ENCODE results near the gene C19orf67.
A peak's percentile ranks its signal among the peaks of the same experiment; 100 is the strongest.

Gene C19orf67

DNA sequence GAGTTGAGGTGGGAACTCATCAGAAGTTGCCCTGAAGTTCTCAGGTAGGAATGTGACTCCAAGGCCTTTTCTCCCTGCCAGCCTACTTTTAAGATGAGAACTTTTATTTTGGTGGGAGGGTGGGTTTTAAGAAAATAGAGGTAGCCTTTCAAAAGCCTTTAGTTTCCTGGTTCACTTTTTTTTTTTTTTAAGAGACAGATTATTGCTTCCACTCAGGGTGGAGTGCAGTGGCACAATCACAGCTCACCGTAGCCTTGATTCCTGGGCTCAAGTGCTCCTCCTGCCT, 3.0 kb downstream of the C19orf67 start:
- DNase-seq (ENCODE audit: low read depth, low spot score) = no peak

DNA sequence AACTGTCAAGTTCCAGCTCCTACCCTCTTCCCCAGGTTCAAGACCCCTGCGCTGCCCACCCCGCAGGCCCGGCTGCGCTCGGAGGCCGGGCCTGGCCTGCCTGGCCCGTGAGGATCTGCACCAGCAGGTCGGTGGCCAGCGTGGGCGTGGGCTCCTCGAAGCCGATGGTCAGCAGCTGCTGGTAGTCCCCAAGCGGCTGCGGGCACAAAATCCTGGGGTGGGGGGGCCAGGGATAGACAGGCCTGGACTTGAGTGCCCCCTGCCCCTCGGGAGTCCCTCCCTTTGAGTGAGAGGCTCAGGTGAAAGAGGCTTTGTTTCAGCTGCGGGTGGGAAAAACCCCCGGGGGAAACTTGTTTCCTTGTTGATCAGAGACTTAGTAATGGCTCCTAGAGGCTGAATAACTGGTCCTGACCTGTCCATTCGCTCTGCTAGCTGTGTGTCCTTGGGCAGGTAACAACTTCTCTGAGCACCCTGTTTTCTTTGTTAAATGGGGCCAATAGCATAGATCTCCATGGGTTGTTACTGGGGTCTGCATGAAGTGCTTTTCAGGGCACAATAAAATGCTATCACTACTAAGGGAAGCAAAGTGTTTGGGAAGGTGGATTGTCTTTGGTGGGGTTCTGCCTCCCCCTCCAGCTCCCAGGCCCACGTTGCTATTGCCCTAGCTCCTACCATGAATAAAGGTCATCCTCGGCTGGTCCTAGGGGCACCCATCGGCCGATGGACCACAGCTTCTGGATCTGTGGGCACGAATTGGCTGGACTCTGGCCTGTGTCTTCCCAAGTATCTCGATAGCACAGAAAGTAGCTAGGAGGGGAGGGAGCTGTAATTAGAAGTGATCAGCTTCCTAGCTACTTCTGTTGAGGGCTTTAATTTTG, 3.5 kb downstream of the C19orf67 start:
- DNase-seq (ENCODE audit: low read depth, low spot score) = no peak

DNA sequence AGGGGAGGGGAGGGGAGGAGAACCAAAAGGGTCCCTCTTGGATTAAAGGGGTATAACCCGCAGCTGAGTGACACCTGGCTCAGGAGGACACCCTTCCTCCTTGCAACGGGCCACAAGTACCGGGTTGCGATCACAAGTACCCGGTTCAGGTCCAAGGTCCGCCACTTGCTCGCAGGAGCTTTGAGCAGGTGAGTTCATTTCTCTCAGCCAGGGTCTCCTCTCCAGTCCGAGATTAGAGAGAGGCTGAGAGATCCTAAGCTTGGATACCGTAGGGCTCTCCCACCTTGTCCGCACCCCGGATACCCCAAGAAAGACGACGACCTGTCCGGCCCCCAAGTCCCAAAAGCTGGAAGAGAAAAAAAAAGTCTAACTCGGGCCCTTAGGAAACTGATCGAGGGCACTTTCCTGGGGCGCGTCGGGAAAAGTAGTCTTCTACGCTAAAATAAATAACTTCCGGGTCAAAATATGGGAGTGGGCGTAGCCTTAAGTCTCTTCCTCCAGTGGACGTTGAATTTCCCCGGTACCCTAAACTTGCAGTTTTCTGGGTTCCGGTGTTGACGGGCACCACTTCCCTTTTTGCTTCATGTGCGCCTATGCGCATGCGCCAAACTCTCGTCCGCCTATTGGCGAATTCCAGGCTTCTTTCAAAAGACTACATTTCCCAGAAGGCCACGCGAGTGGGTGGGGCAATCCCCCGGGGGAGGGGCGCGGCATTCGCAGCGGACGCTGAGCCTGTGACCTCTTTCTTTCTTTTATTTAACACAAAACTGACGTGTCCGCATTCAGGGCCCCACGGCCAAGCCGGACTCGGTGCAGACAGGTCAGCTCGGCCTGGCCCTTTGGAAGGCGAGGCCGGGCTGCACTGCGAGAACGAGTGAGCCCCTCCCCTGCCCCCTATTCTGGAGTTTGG, 4.4 kb downstream of the C19orf67 start:
- peak; percentile 99 for DNase-seq (ENCODE audit: low read depth, low spot score)

DNA sequence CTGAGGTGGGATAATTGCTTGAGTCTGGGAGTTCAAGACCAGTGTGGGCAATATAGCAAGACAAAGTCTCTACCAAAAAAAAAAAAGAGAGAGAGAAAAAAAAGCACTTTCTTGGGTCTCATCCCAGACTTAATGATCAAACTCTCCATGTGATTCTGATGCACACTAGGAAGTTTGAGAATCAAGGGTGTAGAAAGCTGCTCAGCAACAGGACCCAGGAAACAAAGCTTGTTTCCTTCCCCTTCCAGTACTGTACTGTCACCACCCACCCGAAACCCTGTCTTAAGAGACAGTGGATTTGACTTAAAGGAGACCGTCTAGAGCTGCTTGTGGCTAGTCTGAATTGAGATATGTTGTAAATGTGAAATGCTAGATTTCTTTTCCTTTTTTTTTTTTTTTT, 7.2 kb downstream of the C19orf67 start:
- DNase-seq (ENCODE audit: low read depth, low spot score) = no peak

DNA sequence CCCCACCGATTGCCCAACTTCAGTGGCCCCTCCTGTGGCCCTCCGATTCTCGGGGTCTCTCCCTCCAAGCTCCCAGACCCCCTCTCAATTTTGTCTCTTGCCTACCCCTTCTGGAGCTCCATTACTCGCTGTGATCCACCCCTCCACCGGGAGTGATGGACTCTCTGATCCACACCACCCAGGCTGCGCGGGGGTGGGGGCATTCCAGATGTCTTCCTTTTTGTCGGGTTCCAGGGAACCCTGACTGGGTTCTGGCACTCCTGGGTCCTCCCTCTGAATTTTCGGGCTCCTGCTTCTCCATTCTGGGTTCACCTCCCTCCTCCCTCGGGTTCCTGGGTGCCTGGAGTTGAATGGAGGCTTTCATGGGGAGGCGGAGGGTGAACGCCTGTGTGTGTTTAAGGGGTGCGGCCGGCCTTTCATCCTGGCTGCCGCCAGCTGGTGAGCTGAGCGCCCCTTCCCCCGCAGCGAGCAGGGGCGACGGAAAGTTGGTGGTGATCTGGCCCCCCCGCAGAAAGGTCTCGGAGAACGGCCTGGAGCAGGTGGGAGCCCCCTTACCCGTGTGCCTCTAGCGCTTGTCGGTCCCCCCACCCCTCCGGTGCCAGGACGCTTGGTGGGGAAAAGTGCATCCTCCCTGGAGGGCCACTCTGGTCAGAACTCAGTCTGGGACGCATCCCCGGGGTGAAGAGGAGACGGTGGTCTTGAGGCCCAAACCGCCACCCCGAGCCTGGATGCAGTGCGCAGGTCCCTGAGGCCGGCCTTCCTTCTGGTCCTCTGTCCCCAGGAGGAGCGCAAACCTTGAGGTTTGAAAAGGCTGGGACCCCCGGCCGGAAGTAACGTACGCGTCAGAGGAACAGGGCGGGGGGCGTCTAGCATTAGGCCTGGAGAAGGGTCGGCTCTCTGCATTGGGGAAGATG, 11.4 kb downstream of the C19orf67 start:
- DNase-seq (ENCODE audit: low read depth, low spot score) = no peak

DNA sequence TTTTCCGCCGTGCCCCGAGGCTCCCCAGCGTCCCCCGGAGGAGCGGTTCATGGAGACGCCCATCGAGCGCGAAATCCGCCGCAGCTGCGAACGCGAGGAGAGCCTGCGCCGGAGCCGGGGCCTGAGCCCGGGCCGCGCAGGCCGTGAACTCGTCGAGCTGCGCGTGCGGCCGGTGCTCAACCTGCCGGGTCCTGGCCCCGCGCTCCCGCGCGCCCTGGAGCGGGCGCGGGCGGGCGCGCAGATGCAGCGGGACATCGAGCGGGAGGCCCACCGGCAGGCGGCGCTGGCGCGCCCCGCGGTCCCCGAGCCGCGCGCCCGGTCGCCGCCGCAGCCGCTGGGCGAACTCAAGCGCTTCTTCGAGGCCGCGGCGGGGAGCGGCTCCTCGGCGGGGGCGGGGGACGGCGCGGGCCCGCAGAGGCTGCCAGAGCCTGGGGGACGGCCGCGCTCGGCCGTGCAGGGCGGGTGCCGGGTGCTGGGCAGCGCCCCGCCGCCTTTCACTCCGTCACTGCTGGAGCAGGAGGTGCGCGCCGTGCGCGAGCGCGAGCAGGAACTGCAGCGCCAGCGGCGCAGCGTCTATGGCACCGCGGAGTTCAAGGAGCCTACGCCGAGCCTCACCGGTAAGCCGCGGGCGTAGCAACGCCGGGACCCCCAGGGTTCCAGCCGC, 12.2 kb downstream of the C19orf67 start:
- no peak for DNase-seq (ENCODE audit: low read depth, low spot score)

DNA sequence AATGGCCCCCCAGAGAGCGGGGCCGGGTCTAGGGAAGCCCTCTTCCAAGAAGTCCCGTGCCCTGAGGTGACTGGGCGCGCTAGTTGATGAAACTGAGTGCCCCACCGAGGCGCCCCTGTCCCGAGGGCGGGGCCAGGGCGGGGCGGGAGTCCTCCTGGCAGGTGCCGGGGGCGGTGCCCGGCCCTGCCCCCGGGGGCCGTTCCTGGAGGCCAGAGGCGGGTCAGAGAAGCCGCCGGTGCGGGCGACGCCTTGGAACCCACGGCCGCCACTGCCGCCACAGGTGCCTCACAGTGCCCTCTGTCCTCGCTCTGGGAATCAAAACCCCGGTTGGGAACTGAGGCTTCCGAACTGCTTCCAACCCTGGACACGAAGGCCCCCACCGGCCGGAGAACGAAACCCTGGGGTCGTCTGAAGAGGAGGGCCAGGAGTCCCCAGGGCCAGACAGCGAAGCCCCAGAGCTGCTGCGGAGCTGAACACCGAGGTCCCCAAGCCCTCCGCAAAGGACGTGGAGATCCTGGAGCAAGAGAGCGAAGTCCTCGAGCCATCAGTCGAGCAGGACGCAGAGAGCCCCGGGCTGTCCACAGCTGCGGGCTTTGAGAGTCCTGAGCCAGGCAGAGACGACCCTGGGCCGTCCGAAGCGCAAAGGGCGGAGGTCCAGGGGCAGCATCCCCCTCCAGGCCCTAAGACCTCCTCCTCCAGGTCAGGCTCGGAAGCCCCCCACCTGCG, 12.9 kb downstream of the C19orf67 start, which contains the start of gene MISP3:
Gene MISP3, plus strand, starts transcription at position 252 of the 726 bp plus-strand sequence. CDS start 524 bp downstream, outside the sequence.
- DNase-seq (ENCODE audit: low read depth, low spot score) = no peak

DNA sequence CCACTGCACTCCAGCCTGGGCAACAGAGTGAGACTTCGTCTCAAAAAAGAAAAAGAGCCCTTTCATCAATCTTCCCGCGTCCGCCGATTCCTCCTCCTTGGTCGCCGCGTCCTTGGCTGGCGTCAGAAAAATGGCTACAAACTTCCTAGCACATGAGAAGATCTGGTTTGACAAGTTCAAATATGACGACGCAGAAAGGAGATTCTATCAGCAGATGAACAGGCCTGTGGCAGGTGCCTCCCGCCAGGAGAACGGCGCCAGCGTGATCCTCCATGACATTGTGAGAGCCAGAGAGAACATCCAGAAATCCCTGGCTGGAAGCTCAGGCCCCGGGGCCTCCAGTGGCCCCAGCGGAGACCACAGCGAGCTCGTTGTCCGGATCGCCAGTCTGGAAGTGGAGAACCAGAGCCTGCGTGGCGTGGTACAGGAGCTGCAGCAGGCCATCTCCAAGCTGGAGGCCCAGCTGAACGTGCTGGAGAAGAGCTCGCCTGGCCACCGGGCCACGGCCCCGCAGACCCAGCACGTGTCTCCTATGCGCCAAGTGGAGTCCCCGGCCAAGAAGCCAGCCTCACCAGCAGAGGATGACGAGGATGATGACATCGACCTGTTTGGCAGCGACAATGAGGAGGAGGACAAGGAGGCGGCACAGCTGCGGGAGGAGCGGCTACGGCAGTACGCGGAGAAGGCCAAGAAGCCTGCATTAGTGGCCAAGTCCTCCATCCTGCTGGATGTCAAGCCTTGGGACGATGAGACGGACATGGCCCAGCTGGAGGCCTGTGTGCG, 15.1 kb downstream of the C19orf67 start:
- DNase-seq (ENCODE audit: low read depth, low spot score) = no peak

DNA sequence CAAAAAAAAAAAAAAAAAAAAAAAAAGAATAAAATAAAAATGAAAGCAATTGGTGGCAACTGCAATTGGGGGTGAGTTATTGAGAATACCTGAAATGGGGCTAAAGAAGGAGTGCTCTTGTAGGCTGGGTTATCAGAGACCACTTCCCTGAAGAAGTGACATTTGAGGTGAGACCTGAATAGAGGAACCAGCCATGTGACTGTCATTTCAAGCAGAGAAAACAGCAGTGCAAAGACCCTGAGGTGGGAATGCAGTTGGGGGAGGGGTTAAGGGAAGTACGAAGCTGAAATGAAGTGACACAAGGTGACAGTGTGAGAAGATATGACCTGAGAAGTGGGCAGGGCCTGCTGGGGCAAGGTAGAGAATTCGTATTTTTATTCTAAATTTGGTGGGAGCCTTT, 19.4 kb downstream of the C19orf67 start:
- DNase-seq (ENCODE audit: low read depth, low spot score) = no peak

DNA sequence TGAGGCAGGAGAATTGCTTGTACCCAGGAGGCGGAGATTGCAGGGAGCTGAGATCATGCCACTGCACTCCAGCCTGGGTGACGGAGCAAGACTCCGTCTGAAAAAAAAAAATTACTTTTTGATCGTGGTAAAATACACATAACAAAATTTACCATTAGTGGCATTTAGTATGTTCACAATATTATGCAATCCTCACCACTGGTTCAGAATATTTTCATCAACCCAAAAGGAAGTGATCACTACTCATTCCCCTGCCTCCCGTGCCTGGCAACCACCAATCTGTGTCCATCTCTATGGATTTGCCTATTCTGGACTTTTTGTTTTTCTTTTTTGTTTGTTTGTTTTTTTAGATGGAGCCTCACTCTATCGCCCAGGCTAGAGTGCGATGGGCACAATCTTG, 22.5 kb downstream of the C19orf67 start:
- no peak for DNase-seq (ENCODE audit: low read depth, low spot score)

DNA sequence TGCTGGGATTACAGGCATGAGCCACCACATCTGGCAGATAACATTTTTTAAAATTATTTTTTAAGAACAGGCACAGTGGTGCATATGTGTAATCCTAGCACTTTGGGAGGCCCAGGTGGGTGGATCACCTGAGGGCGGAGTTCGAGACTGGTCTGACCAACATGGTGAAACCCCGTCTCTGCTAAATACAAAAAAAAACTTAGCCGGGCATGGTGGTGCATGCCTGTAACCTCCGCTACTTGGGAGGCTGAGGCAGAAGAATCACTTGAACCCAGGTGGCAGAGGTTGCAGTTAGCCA, 23.1 kb downstream of the C19orf67 start:
- no peak for DNase-seq (ENCODE audit: low read depth, low spot score)

DNA sequence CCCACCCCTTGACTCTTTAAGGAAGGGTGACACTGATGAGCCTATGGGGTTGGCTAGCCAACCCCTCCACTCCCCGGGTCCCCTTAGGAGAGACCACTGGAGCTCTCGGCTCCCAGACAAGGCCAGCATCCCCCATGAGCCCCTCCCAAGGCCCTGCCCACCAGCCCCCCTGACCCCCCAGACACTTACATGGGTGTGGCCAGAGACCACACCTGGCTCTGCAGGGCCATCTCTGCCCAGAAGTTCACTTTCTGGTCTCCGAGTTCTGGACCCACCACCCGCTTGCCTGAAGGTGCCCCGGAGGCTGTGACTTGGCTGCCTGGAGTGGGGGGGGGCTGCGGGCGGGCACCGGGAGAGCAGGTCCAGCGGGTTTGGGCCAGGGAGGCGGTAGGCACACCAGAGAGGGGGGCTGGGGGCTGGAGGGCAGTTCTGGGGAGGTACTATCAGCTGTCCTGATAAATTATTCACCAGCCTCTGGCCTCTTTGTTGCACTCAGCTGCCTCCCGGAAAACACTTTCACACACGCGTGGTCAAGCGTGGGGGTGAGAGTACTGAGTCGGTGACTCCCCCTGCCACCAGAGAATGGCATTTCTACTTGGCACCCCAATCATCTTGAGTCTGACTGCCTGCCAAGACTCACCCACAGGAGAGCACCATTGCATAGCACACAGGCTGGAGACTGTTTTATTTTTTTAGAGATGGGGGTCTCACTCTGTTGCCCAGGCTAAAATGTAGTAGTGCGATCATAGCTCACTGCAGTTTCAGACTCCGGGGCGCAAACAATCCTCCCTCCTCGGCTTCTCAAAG, 23.6 kb downstream of the C19orf67 start, which contains the start of gene PALM3:
Gene PALM3, minus strand, starts transcription at position 326 of the 807 bp plus-strand sequence. Its CDS starts 96 bp downstream, at position 230.
- DNase-seq (ENCODE audit: low read depth, low spot score) = no peak

DNA sequence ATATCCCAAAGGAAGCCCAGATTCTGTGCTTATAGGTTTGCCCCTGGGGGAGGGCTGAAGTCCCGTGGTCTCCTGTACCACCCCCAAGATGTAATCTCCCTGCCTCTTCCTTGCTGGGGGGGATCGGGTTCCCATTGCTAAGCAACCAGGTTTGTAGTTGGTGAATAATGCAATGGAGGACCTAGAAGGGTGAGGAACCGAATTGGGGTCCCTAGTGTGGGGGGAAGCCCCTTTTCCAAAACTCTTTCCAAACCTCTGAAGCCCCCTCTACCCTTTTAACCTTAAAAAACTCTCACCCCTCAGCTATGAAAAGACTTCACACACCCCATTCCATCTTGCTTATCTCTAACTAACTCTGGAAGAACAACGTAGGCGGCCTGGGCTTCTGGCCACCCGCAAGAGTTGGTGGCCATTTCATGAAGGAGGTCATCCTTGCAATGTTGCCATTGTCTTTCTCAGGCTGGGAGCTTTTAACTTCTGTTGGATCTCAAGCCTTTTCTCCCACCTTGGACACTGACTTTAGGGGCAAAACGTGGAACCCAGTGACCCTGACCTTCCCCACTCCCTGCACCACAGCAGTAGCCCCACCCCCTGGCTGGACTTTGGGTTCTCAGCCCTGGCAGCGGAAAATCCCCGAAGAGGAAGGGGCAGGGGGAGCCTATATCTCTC, 24.4 kb downstream of the C19orf67 start:
- no peak for DNase-seq (ENCODE audit: low read depth, low spot score)

DNA sequence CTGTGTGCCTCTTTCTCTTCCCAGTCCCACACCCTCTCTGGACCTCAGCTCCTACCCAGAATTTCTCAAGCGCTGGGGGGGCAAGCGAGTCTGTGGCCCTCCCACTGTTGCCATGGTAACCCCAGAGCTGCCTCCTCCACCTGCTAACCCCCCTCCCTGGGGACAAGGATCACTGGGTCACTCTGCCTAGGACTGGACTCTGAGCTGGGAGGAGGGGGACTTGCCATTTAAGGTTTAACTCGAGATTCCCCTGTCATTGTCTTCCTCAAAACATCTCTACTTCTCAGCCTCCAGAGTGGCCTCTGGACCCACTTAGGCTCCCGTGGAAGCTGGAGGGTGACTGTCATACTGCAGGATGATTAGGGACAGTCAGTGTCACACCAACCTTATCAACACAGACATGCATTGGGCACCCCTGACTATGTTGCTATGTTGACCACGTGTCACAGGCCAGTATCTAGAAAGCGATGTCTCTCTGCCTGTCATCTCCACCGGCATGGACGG, 25.9 kb downstream of the C19orf67 start:
- no peak for DNase-seq (ENCODE audit: low read depth, low spot score)

DNA sequence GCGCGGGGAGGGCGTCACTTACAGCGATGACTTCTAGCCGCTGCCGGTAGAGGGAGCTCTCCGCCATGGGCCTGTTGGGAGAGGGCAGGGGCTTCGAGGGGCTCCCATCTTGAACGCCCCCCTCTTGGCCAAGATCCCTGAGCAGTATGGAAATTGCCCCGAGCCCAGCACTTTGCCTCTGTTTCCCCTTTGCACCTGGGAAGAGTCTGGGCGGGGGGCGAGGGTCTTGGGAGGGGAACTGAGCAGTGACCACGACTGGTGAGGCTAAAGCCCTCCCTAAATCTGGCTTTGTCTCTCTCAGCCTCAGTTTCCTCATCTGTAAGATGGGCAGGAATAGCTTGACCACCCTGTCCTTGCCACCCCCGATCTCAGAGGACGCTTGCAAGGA, 26.5 kb downstream of the C19orf67 start:
- no peak for DNase-seq (ENCODE audit: low read depth, low spot score)

DNA sequence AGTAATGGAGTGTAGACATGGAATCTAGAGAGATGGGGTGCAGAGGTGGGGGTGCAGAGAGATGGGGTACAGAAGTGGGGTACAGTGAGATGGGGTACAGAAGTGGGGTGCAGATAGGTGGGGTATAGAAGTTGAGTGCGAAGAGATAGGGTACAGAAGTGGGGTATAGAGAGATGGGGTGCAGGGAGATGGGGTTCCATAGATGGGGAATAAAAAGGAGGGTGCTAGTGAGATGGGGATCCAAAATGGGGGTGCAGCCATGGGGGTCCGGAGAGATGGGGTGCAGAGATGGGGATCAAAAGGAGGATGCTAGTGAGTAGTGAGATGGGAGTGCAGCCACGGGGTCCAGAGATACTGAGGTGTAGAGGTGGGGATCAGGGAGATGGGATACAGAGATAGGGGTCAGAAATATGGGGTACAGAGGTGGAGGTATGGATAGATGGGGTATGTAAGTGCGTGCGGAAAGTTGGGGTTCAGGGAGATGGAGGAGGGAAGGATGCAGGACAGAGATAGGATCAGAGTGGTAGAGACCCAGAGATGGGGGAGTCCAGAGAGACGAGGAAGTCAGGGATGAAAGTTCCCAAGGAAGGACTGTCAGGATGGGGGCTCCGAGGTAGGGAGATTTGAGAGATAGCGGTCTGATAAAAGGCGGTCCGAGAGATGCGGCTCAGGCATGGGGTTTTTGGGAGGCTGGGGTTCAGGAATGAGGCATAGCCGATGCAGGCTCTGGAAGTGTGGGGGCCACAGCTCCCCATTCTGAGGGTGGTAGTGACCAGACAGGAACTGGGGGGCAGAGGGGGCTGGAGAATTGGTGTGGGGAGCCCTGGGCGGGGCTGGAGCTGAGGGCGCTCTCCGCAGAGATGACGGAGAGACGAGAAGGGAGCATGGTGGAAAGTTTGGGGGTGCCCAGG, 27.1 kb downstream of the C19orf67 start:
- DNase-seq (ENCODE audit: low read depth, low spot score) = no peak

DNA sequence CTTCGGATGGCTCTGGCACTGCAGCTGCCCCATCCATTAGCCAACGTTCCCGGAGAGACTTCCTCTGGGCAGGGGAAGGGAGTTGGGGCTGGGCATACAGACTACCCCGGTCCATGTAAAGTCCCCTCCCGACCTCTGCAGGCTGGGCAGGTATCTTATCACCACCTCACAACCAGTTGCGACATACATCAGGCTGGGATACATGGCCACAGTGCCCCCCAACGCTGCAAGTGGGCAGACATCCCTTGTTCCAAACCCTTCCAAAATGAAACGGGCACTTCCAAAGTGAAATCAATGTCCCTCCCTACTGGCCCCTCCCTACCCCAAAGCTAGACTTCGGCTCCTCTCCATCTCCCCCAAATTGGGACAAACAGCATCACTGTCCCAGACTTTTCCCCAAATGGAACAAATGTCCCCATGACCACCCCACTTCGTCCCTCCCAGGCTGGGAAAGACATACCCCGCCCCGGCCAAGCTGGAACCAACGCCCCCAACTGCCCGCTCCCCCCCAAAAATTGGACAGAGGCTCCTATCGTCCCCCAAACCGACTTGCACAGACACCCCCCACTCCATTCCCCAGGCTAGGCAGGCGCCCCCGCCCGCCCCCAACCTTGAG, 28.7 kb downstream of the C19orf67 start:
- DNase-seq (ENCODE audit: low read depth, low spot score) = no peak
